ENCODE results near the gene EIF2B5.
A peak's percentile ranks its signal among the peaks of the same experiment; 100 is the strongest.

Gene EIF2B5

DNA sequence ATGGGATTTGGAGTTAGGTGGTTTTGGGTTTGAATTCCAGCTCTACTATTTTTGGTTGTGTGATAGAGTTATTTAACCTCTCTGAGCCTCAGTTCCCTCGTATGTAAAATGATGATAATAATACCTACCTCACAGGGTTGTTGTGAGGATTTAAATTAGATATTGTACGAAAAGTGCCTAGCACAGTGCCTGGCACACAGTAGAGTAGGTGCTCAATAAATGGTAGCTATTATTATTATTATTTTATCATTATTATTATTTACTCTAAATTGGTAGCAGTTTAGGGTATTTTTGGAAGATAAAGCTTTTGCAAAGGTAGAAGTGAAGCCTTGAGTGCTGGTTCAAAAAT, 38.2 kb downstream of the EIF2B5 start:
- DNase-seq (ENCODE audit: low spot score): no peak

GRCh38 chr3:184174284-184174645, 39.1 kb downstream of the EIF2B5 start:
- DNase-seq (ENCODE audit: low spot score): no peak

- peak; percentile 96 for DNase-seq (ENCODE audit: low spot score)
Measured at GRCh38 chr3:184174646-184175492, 39.7 kb downstream of the EIF2B5 start, which contains the start of gene AP2M1. TSS of gene AP2M1 (plus strand) at chr3:184174855. CDS start at chr3:184176994, 2,139 bp downstream.

GRCh38 chr3:184175506-184175905, 40.3 kb downstream of the EIF2B5 start:
- DNase-seq (ENCODE audit: low spot score): no peak

- DNase-seq (ENCODE audit: low spot score): no peak
Measured at GRCh38 chr3:184175981-184176376, 40.8 kb downstream of the EIF2B5 start.

- peak; percentile 65 for DNase-seq (ENCODE audit: low spot score)
Measured at GRCh38 chr3:184176377-184177330, 41.5 kb downstream of the EIF2B5 start.

DNA sequence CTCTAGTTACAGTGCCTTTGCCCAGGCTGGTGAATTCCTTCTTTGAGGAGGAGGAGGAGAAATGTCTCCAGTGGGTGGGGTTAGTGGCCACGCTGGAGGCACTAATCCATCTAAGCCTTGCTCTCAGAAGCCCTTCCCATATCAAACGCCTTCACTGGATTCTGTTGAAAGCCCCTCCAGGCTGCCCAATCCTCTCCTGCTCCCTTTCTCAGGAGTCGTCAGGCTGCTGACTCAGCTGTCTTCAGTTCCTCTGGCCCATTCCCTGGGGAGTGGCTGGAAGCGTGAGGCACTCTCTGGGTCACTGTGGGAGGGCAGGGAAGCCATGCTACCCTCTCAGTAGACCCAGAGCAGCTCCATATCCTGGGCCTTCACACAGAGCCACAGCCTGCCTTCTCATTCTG, 42.2 kb downstream of the EIF2B5 start:
- DNase-seq (ENCODE audit: low spot score): peak; percentile 63

- DNase-seq (ENCODE audit: low spot score): no peak
Measured at GRCh38 chr3:184177767-184178306, 42.7 kb downstream of the EIF2B5 start.

DNA sequence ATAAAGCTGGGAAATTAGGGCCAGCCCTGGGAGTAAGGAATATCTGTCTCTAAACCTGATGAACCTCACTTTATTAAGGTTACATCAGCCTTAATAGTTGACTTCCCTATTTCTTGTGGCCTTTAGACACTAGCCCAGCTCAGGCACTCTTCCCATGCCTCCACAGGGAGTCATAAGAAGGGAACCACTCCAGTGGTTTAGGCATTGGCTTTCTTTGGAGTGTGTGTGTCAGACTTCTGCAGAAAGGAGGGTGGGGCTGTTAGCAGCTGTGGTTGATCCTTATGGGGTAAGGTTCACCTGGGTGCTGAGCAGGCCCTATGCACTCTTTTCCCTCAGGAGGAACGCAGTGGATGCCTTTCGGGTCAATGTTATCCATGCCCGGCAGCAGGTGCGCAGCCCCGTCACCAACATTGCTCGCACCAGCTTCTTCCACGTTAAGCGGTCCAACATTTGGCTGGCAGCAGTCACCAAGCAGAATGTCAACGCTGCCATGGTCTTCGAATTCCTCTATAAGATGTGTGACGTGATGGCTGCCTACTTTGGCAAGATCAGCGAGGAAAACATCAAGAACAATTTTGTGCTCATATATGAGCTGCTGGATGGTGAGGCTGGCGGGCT, 43.5 kb downstream of the EIF2B5 start:
- DNase-seq (ENCODE audit: low spot score): no peak

DNA sequence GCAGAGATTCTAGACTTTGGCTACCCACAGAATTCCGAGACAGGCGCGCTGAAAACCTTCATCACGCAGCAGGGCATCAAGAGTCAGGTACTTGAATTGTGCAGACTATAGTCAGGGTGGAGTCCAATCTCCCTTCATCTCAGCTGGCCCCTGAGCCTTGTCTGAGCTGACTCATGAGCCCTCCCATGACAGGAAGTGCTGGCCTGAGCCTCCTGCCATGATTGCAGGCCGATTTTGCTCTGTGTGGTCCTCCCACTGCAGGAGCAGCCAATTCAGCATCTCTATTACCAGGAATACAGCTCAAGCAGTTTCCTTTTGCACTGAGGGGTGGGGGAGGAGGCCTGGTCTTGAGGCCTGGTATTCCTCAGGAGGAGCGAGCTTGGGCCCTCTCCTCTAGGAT, 45.0 kb downstream of the EIF2B5 start:
- no peak for DNase-seq (ENCODE audit: low spot score)

DNA sequence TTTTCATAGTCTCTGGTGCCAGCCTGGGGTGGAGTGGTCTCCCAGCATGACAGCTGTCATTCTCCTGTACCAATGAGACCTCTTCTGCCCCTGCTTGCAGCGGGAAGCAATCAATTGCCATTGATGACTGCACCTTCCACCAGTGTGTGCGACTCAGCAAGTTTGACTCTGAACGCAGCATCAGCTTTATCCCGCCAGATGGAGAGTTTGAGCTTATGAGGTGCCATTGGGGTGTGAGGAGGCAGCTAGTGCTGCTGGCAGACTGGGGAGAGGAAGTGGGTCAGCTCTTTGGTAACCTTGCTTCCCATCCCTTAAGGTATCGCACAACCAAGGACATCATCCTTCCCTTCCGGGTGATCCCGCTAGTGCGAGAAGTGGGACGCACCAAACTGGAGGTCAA, 46.4 kb downstream of the EIF2B5 start:
- no peak for DNase-seq (ENCODE audit: low spot score)

GRCh38 chr3:184183679-184184078, 48.5 kb downstream of the EIF2B5 start:
- no peak for DNase-seq (ENCODE audit: low spot score)

- DNase-seq (ENCODE audit: low spot score): no peak
Measured at GRCh38 chr3:184184546-184185230, 49.5 kb downstream of the EIF2B5 start.

GRCh38 chr3:184185461-184186183, 50.5 kb downstream of the EIF2B5 start:
- DNase-seq (ENCODE audit: low spot score): peak; percentile 99

DNA sequence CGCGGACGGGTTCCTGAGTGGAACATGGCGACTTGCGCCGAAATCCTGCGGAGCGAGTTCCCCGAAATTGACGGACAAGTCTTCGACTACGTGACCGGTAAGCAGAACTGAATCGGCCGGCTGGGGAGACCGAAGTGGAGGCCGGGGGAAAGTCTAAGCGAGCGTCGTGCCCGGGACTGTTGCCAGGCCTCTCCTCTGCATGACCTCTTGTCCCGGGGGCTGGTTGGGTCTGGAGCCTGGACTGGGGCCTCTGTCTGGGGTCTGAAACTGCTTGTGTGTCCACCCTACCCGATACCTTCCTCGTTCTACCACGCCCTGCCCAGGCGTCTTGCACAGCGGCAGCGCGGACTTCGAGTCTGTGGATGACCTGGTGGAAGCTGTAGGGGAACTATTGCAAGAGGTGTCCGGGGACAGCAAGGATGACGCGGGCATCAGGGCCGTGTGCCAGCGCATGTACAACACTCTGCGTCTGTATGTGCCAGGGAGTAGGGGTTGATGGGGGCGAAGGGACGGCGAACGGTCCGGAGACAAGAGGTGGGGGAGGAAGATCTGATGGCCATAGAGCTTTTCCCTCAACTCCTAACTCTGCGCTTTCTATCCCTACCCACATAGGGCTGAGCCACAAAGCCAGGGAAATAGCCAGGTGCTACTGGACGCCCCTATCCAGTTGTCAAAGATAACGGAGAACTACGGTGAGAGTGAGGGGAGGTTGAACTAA, 51.2 kb downstream of the EIF2B5 start, which contains the start of gene ABCF3:
ABCF3 (plus strand) TSS at position 16 of the 718 bp plus-strand sequence; CDS start at position 25, 9 bp downstream.
- no peak for DNase-seq (ENCODE audit: low spot score)

DNA sequence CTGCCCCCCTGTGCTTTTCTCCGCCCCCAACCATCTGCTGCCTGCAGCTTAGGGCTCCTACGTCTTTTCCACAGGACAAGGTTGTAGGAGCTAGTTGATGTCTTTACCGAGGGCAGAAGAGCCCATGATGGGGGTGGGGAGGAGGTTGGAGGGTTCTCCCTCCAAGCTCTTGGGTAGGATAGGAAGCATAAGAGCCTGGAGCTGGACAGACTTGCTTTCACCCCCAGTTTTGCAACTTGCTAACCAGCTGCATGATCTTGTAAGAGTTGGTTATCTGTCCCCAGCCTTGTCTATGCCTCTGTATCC, 51.7 kb downstream of the EIF2B5 start:
- no peak for DNase-seq (ENCODE audit: low spot score)

DNA sequence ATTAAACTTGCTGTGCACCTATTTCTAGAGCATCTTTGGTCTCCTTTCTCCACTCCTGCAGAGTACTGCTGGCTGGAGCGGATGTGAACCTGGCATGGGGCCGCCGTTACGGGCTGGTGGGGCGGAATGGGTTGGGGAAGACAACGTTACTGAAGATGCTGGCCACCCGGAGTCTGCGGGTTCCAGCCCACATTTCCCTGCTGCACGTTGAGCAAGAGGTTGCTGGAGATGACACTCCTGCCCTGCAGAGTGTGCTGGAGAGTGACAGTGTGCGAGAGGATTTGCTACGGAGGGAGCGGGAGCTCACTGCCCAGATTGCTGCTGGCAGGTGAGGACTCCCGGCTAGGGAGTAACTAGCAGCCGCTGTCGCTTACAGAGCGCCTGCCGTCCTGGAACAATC, 52.9 kb downstream of the EIF2B5 start:
- DNase-seq (ENCODE audit: low spot score): no peak

DNA sequence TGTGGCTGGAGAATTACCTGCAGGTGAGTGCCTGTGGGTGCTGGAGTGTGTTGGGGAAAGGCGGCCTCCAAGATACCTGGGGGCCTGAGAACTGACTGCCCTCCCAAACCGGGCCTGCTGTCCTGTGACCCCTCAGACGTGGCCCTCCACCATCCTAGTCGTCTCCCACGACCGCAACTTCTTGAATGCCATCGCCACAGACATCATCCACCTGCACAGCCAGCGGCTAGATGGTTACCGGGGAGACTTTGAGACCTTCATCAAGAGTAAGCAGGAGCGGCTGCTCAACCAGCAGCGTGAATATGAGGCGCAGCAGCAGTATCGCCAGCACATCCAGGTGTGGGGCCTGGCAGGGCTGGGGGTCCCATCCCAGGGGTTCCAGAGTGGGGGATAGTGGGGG, 54.3 kb downstream of the EIF2B5 start:
- DNase-seq (ENCODE audit: low spot score): no peak

- no peak for DNase-seq (ENCODE audit: low spot score)
Measured at GRCh38 chr3:184192889-184193288, 57.7 kb downstream of the EIF2B5 start.

DNA sequence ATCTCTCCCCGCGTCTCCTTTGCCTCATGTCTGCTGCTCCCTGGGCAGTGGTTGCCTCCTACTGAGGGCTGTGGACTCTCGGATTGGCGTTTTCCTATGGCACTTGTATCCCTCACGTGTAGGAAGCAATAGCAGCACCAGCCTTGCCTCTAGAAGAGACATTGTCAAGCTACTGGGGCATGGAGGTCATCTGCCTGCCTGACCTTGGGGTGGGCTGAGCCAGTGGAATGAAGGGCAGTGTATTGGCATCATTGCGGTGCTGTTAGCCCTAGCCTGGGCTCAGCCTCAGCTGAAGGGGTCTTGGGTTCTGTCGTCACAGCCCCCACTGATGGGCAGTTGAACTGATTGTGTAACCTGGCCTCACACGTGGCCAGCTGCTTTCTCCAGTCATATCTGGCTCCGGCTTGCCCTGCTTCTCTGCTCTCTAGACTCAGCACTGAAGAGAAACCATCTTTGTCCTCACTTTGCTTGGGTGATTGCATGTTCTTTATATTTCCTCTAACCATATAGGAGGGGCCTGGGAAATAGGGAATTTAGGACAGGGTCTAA, 58.9 kb downstream of the EIF2B5 start:
- no peak for DNase-seq (ENCODE audit: low spot score)
